WI38 (cell line): ENCODE data around the gene QRSL1.

Experiments used
- H3K4me3 ChIP-seq: 2 replicates; pipeline ENCODE4 v1.5.1; 2011; ENCODE audit warnings: low read depth, mild to moderate bottlenecking, control low read depth, low read length
- CTCF ChIP-seq: IDR thresholded peaks from 2 replicates; pipeline ENCODE4 v1.5.1; 2012; ENCODE audit warnings: low read depth, mild to moderate bottlenecking, control low read depth, low read length

The QRSL1 gene

GRCh38 chr6:106637717-106638341 is 8.5 kb downstream of the QRSL1 start:
- no peak overlapping the region for H3K4me3 ChIP-seq
- no peak for TF ChIP-seq CTCF

GRCh38 chr6:106639812-106640211 is 10.4 kb downstream of the QRSL1 start:
- TF ChIP-seq CTCF, result no peak
- H3K4me3 ChIP-seq, result no peak overlapping the region

GRCh38 chr6:106642476-106642875 is 13.1 kb downstream of the QRSL1 start:
- TF ChIP-seq CTCF, result no peak
- no peak overlapping the region for H3K4me3 ChIP-seq

- TF ChIP-seq CTCF, result no peak
- H3K4me3 ChIP-seq, result no peak overlapping the region
These were observed 13.7 kb downstream of the QRSL1 start for GRCh38 chr6:106643061-106643460.

GRCh38 chr6:106648651-106649308 is 19.4 kb downstream of the QRSL1 start:
- TF ChIP-seq CTCF, result no peak
- no peak overlapping the region for H3K4me3 ChIP-seq

- TF ChIP-seq CTCF, result no peak
- H3K4me3 ChIP-seq, result no peak overlapping the region
These were observed 29.1 kb downstream of the QRSL1 start for GRCh38 chr6:106658469-106658868.

- no peak overlapping the region for H3K4me3 ChIP-seq
- TF ChIP-seq CTCF, result no peak
These were observed 30.5 kb downstream of the QRSL1 start for GRCh38 chr6:106659859-106660258.
